ENCODE data around the gene FNDC4. TPM values are rescaled to one million over a fixed set of nuclear protein-coding genes. Genes with fewer than 3 reads are reported as not detected.

The FNDC4 gene, protein sequence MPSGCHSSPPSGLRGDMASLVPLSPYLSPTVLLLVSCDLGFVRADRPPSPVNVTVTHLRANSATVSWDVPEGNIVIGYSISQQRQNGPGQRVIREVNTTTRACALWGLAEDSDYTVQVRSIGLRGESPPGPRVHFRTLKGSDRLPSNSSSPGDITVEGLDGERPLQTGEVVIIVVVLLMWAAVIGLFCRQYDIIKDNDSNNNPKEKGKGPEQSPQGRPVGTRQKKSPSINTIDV
- 39.9 and 52.9 TPM in 2 replicates for total RNA-seq

DNA sequence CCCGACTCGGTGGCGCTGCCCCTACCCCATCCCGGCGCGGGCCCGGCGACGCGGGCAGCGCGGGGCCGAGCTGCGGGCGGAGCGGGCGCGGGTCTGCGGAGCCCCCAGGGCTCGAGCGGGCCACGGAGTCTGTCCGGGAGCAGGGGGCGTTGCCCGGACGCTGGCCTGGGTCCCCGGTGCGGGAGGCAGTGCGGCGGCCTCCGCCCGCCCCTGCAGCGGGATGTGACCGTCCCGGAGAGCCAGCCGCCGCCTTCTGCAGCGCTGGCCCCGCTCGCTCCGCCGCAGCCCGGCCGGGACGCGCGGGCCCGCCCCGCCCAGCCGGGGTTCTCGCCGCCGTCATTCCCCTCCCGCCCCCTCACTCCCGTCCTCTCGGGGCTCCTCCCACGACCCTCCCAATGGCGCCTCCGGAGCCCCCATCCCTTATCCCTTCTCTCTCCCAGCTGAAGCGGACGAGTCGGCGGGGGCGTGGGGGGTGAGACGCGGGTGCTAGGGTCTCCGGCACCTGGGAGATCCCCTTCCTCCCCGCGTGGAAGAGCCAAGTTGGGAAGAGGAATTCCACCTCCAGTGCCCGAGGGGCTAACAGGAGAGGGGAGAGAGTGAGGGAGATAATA, at the start of gene FNDC4:
Gene FNDC4, minus strand, starts transcription at position 257 of the 611 bp plus-strand sequence. CDS start 521 bp downstream, outside the sequence.

DNA sequence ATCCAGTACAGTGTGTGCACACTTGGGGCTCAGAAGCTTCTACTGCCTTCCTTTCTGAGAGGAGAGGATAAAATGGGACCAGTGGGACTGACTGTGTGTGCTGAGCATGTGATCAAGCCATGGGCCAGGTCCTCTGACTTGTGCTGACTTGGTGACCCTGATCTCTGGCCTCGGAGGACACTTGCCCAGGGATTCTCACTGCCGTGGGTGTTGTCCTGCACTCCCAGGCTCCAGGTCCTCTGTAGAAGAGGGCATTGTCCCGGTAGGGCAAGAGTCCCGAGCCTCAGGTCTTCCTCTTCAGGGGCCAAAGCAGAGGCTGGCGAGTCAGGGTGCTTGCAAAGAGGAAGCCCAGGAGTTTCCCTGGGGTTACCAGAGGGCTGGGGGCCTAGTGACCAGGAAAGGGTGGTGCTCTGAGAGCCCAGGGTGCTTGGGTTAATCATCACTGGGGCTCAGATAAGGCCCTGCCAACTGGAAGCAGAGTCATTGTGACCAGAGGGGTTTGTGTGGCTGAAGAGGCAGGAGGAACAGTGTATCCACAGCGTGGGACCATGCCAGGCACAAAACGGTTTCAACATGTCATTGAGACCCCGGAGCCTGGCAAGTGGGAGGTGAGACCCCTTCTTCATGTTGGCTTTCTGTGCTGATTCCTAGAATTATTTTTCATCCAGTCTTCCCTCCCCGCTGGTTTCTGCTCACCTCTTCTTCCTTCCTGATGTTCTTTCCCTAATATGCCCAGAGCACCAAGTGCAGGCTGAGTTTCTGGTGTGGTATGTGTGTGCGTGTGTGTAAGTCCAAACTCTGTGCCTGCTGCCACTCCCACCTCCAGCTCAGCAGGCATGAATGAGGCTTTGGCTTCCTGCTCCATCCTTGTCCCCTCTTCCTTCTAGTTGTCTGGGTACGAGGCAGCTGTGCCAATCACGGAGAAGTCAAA, 1.6 kb upstream of the FNDC4 start, which contains the start of gene GCKR:
Gene GCKR, plus strand, starts transcription at position 483 of the 931 bp plus-strand sequence. Its CDS starts 66 bp downstream, at position 549.

DNA sequence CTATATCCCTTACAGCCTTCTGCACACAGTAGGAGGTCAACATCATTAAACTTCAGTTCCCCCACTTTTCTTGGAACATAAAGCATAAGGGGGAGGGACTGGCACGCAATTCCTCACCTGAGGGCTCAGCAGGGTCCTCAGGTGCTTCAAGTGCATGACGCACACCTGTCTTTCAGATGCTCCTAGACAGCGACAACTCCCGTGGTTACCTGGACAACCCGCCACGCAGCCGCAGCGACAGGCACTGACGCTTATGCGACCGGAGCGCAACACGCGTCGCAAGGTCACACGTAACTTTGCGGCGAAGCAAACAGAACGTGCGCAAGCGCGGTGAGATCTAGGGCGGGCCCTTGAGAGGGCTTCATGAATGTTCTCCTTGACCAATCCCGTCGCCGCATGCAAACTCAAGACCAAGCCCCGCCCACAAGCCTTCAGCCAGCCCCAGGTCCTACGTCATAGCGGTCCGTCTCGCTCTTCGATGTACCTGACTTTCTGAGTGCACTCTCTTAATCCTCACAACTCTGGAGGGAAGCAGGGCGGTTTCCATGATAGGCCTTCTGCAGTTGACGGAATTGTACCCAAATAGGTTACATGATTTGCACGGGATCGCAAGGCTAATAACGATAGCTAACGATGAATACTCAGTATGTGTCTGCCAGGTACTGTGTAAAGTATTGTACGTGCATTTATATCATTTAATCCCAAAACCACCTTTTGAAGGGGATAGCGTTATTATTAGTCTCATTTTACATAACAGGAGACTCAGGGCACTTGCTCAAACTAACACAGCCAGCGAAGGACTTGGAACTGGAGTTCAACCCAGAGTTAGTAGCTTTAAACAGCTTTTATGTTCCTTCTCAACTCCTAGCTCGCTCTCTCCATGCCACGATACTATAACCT, 5.3 kb downstream of the FNDC4 start, which contains the start of gene IFT172:
Gene IFT172, minus strand, starts transcription at position 246 of the 900 bp plus-strand sequence. Its CDS starts 90 bp downstream, at position 156.

DNA sequence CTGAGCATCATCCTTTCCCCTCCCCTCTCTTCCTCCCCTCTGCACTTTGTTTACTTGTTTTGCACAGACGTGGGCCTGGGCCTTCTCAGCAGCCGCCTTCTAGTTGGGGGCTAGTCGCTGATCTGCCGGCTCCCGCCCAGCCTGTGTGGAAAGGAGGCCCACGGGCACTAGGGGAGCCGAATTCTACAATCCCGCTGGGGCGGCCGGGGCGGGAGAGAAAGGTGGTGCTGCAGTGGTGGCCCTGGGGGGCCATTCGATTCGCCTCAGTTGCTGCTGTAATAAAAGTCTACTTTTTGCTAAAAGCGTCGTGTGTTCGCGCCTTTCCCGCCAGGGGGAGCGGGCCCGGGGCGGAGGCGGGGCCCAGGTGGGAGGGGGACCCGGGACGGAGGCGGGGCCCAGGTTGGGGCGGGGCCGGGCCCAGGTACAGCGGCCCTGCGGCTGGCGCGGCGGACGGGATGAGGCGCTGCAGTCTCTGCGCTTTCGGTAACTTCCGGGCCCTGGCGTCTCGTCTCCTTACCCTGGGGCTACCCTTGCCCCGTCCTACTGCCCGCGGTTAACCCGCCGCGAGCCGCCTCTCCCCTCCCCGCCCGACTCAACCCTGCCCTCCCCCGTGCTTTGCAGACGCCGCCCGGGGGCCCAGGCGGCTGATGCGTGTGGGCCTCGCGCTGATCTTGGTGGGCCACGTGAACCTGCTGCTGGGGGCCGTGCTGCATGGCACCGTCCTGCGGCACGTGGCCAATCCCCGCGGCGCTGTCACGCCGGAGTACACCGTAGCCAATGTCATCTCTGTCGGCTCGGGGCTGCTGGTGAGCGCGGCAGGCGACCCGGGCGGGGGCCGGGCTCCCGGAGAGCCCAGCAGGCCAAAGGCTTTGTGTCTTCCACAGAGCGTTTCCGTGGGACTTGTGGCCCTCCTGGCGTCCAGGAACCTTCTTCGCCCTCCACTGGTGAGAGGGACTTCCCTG, 52.8 kb downstream of the FNDC4 start, which contains the start of gene KRTCAP3:
Gene KRTCAP3, plus strand, starts transcription at position 424 of the 962 bp plus-strand sequence. Its CDS starts 32 bp downstream, at position 456.

Other genes starting within 250 kb of the FNDC4 start
- 0.03 and 0.26 TPM in 2 replicates for gene SLC30A3, start 232.2 kb downstream of the FNDC4 start, total RNA-seq
- gene DNAJC5G, start 219.8 kb downstream of the FNDC4 start, total RNA-seq = not detected in 2 replicates
- 0.10 TPM in 1 of 2 replicates, not detected in the other for gene TRIM54, start 212.8 kb downstream of the FNDC4 start, total RNA-seq
- gene UCN, start 186.8 kb downstream of the FNDC4 start, total RNA-seq = 0.85 and 1.2 TPM in 2 replicates
- 71.7 and 83.5 TPM in 2 replicates for gene MPV17, start 172.1 kb downstream of the FNDC4 start, total RNA-seq
- gene GTF3C2, start 138.4 kb downstream of the FNDC4 start, total RNA-seq = 24.6 and 31.1 TPM in 2 replicates
- gene EIF2B4, start 124.9 kb downstream of the FNDC4 start, total RNA-seq = 25.2 and 27.7 TPM in 2 replicates
- gene SNX17, start 124.6 kb downstream of the FNDC4 start, total RNA-seq = 111 and 145 TPM in 2 replicates
- 8.9 and 10.6 TPM in 2 replicates for gene ZNF513, start 114.5 kb downstream of the FNDC4 start, total RNA-seq
- 59.6 and 68.3 TPM in 2 replicates for gene PPM1G, start 85.6 kb downstream of the FNDC4 start, total RNA-seq
- 99.9 and 108 TPM in 2 replicates for gene NRBP1, start 66.6 kb downstream of the FNDC4 start, total RNA-seq
- 0.39 TPM in 1 of 2 replicates, not detected in the other for gene KRTCAP3, start 52.8 kb downstream of the FNDC4 start, total RNA-seq
- 38.3 and 43.3 TPM in 2 replicates for gene IFT172, start 5.5 kb downstream of the FNDC4 start, total RNA-seq
- 7.4 and 8.5 TPM in 2 replicates for gene GCKR, start 1.6 kb upstream of the FNDC4 start, total RNA-seq
- gene ZNF512, start 87.8 kb upstream of the FNDC4 start, total RNA-seq = 16.3 and 21.9 TPM in 2 replicates
- 1.8 TPM in 2 replicates for gene CCDC121, start 133.8 kb upstream of the FNDC4 start, total RNA-seq
- 34.2 and 37.4 TPM in 2 replicates for gene GPN1, start 133.8 kb upstream of the FNDC4 start, total RNA-seq
- gene SUPT7L, start 168.4 kb upstream of the FNDC4 start, total RNA-seq = 18.9 and 19.4 TPM in 2 replicates
- 23.1 and 24.9 TPM in 2 replicates for gene SLC4A1AP, start 168.7 kb upstream of the FNDC4 start, total RNA-seq